DOHH2 (cell line): ENCODE results near the gene UBR2.

Experiments used
- H3F3A ChIP-seq: fragments of 200-600 bp; sonication (generic), shearing (Covaris generic); 2 replicates; pipeline ENCODE4 v1.6.0; 2016; ENCODE audit warnings: antibody characterized with exemption, mild to moderate bottlenecking; ENCODE audit not compliant: control insufficient read depth, insufficient read depth
- H3K27ac ChIP-seq: fragments of 200-600 bp; sonication (generic); 2 replicates; pipeline ENCODE4 v1.5.1; 2014; ENCODE audit warnings: low read depth, mild to moderate bottlenecking, low read length, moderate library complexity
- H3K27me3 ChIP-seq: fragments of 200-600 bp; sonication (generic); 2 replicates; pipeline ENCODE4 v1.6.1; 2014; ENCODE audit warnings: mild to moderate bottlenecking, low read length, mixed read lengths; ENCODE audit not compliant: control insufficient read depth
- H3K36me3 ChIP-seq: fragments of 200-600 bp; sonication (generic); 2 replicates; pipeline ENCODE4 v1.6.1; 2014; ENCODE audit warnings: mild to moderate bottlenecking, low read length, moderate library complexity, mixed read lengths; ENCODE audit not compliant: control insufficient read depth
- H3K4me1 ChIP-seq: fragments of 200-600 bp; sonication (generic); 2 replicates; pipeline ENCODE4 v1.6.1; 2014; ENCODE audit warnings: mild to moderate bottlenecking, low read length, mixed read lengths; ENCODE audit not compliant: control insufficient read depth
- H3K4me2 ChIP-seq: fragments of 200-600 bp; sonication (generic); 2 replicates; pipeline ENCODE4 v1.6.0; 2014; ENCODE audit warnings: mild to moderate bottlenecking, low read length, moderate library complexity
- H3K4me3 ChIP-seq: fragments of 200-600 bp; sonication (generic); 2 replicates; pipeline ENCODE4 v1.5.1; 2014; ENCODE audit warnings: mild to moderate bottlenecking, low read length, mixed read lengths
- H3K79me2 ChIP-seq: fragments of 200-600 bp; sonication (generic); 2 replicates; pipeline ENCODE4 v1.6.1; 2014; ENCODE audit warnings: mild to moderate bottlenecking, low read length, mixed read lengths; ENCODE audit not compliant: control insufficient read depth
- H3K9me2 ChIP-seq: fragments of 200-600 bp; sonication (generic); replicated peaks from 2 replicates; pipeline ENCODE4 v1.6.1; 2014; ENCODE audit warnings: mild to moderate bottlenecking, low read length, mixed read lengths; ENCODE audit not compliant: control insufficient read depth
- H3K9me3 ChIP-seq: fragments of 200-600 bp; sonication (generic); 2 replicates; pipeline ENCODE4 v1.6.1; 2014; ENCODE audit warnings: antibody characterized with exemption, low read length, mixed read lengths; ENCODE audit not compliant: control insufficient read depth, insufficient read depth
- H4K20me1 ChIP-seq: fragments of 200-600 bp; sonication (generic); 2 replicates; pipeline ENCODE4 v1.6.0; 2014; ENCODE audit warnings: low read depth, mild to moderate bottlenecking, antibody characterized with exemption, low read length, moderate library complexity; ENCODE audit not compliant: control insufficient read depth, insufficient read depth
- EZH2phosphoT487 ChIP-seq: fragments of 200-600 bp; sonication (generic); IDR thresholded peaks from 2 replicates; pipeline ENCODE4 v1.6.1; 2017; ENCODE audit warnings: borderline replicate concordance, mild to moderate bottlenecking, antibody characterized with exemption, low read length, moderate library complexity, mixed read lengths
- TF ChIP-seq, protein P1 (sequence below): fragments of 200-600 bp; sonication (generic); IDR thresholded peaks from one replicate; pipeline ENCODE4 v1.5.1; 2014; ENCODE audit warnings: antibody characterized with exemption, mild to moderate bottlenecking, low read depth, low read length; ENCODE audit not compliant: poor library complexity, severe bottlenecking

UBR2 gene

DNA sequence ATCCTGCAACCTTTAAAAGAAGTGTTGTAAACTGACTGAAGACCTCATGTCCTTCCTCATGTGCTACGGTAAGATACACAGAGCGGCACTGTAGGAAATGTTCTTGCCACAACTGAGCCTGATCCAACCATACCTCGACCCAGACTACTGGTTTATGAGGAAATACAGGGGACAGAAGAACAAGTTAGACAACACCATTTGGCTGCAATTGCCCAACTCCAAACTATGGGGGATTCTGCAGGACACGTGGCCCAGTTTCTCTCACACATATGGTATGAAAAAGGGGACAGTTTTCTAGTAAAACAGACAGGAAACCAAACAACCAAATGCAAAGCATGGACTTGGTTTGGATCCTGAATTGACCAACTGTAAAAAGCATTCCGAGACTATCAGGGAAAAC, 148.1 kb downstream of the UBR2 start:
- H3K36me3 ChIP-seq, result no peaks in the 10 kb centered on the region
- H4K20me1 ChIP-seq, result no peaks in the 10 kb centered on the region
- H3K9me3 ChIP-seq, result 0 out of 2 replicates have a peak, but pooled peaks cover 5% of the 10 kb centered on the region
- peaks cover 4% of the 10 kb centered on the region; the same call in 1 of the 2 replicates for H3K4me1 ChIP-seq
- no peaks in the 10 kb centered on the region for H3K79me2 ChIP-seq
- H3K27ac ChIP-seq, result no peak overlapping the region
- no peaks in the 10 kb centered on the region for H3K27me3 ChIP-seq
- no peaks in the 10 kb centered on the region for H3F3A ChIP-seq
- H3K4me2 ChIP-seq, result no peak overlapping the region
- TF ChIP-seq EZH2phosphoT487, result no peak
- TF ChIP-seq, protein P1, sequence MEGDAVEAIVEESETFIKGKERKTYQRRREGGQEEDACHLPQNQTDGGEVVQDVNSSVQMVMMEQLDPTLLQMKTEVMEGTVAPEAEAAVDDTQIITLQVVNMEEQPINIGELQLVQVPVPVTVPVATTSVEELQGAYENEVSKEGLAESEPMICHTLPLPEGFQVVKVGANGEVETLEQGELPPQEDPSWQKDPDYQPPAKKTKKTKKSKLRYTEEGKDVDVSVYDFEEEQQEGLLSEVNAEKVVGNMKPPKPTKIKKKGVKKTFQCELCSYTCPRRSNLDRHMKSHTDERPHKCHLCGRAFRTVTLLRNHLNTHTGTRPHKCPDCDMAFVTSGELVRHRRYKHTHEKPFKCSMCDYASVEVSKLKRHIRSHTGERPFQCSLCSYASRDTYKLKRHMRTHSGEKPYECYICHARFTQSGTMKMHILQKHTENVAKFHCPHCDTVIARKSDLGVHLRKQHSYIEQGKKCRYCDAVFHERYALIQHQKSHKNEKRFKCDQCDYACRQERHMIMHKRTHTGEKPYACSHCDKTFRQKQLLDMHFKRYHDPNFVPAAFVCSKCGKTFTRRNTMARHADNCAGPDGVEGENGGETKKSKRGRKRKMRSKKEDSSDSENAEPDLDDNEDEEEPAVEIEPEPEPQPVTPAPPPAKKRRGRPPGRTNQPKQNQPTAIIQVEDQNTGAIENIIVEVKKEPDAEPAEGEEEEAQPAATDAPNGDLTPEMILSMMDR, result no peak
- no peak overlapping the region for H3K4me3 ChIP-seq
- no peaks in the 10 kb centered on the region for H3K9me2 ChIP-seq

DNA sequence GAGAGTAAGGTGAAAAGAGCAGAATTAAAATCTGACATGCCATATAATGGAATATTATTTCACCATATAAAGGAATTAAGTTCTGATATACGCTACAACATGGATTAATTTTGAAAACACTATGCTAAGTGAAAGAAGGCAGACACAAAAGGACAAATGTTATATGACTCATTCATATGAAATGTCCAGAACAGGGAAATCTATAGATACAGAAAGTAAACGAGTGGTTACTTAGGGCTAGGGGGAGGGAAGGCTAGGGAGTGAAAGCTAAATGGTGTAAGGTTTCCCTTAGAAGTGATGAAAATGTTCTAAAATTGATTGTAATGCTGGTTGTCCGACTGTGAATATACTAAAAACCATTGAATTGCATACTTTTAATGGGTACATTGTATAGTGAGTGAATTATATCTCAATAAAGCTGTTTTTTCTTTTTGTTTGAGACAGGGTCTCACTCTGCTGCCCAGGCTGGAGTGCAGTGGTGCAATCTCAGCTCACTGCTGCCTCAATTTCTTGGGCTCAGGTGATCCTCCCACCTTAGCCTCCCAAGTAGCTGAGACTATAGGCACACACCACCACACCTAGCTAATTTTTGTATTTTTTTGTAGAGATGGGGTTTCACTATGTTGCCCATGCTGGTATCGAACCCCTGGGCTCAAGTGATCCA, 150.4 kb downstream of the UBR2 start:
- 0 out of 2 replicates have a peak, but pooled peaks cover 5% of the 10 kb centered on the region for H3K9me3 ChIP-seq
- H3K4me1 ChIP-seq, result peaks cover 6% of the 10 kb centered on the region
- H4K20me1 ChIP-seq, result no peaks in the 10 kb centered on the region
- H3K4me3 ChIP-seq, result no peak overlapping the region
- no peaks in the 10 kb centered on the region for H3K36me3 ChIP-seq
- H3K4me2 ChIP-seq, result no peak overlapping the region
- H3F3A ChIP-seq, result no peaks in the 10 kb centered on the region
- no peaks in the 10 kb centered on the region for H3K27me3 ChIP-seq
- TF ChIP-seq, protein P1, result no peak
- TF ChIP-seq EZH2phosphoT487, result no peak
- no peaks in the 10 kb centered on the region for H3K79me2 ChIP-seq
- no peak overlapping the region for H3K27ac ChIP-seq
- H3K9me2 ChIP-seq, result no peaks in the 10 kb centered on the region

DNA sequence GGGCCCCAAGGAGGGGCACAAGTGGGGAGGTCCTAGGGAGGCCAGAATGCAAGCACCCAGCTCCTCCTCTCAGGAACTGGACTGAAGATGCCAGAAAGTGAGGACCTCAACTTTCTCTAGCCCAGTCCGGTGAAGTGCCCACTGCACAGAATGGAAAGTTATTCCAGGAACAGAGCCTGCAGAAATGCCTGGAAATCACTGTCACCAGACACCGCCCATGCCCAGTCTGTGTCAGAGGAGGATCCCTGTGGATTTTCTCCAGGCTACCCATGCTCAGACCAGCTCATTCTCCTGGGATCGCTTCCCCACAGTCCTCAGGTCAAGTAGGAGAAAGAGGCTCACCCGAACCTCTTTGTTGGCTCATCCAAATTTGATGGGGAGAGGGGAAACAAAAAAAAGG, 152.0 kb downstream of the UBR2 start:
- Histone ChIP-seq H3K9me3 (0 out of 2 replicates have a peak, but pooled peaks cover 5% of the 10 kb centered on the region), H3F3A (no peaks in the 10 kb centered on the region), H3K4me3 (no peak overlapping the region), H3K27me3 (no peaks in the 10 kb centered on the region), H3K27ac (no peak overlapping the region), H3K9me2 (no peaks in the 10 kb centered on the region), H3K36me3 (no peaks in the 10 kb centered on the region), H4K20me1 (no peaks in the 10 kb centered on the region), H3K4me2 (no peak overlapping the region), H3K4me1 (peaks cover 8% of the 10 kb centered on the region), H3K79me2 (no peaks in the 10 kb centered on the region)
- TF ChIP-seq, protein P1, result no peak
- TF ChIP-seq EZH2phosphoT487, result no peak
